GM18519 (cell line): ENCODE results near the gene METAP1.
"Not testable (repeated sequence)": the region's sequence is repeated elsewhere in the genome, so short reads cannot be mapped to it uniquely, and the experiment has no call there.

ENCODE experiments used
- ATAC-seq: cut with Tn5 transposase; IDR thresholded peaks from one replicate; pipeline ENCODE4 v1.9.1; 2021; ENCODE audit warnings: mild to moderate bottlenecking, moderate library complexity; ENCODE audit not compliant: unreplicated experiment, low FRiP score

The METAP1 gene

DNA sequence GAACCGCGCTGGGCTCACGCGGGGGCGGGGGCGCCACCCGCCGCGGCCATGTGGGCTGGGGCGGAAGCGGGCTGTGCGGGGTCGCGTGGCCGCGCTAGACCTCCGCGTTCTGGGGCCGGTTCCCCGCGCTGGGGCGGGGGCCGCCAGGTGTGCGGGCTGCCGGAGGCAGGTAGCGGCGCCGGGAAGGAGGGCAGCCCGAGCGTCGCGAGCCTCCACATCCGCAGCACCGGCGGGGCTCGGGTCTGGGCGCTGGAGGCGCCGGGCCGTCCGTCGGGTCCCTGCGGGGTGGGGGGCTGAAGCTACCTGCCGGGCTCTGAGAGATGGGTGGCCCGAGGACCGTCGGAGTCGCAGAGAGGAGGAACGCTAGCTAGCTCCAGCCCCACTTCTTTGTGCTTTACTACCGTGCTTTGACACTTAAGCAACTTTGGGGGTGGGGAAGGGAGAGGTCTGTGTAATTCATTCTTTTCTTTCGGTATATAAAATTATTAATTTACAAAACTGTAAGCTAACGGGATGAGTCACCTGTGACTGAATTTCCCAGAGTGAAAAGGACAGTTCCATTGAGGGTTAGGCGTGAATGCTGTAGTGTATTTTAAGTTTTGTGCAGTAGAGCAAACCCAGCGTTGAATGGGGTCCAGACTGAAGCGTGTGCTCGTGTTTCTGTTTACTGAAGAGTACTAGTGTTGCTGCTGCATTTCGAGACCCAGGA is 689 bp downstream of the METAP1 start:
- ATAC-seq, result peak; percentile 13

DNA sequence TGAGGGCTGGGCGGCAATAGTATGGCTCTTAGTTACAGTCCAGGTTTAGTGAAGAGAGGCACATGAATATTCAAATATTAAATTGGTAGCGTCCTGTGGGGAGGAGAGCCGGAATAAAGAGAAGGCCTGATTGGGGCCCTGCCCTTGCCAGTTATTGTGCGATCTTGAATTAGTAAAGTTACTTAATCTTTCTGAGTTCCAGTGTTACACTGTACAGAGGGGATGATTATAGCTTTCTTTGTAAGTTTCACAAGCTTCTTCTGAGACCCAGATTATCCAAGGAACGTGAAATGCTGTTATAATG is 1.2 kb downstream of the METAP1 start:
- no peak for ATAC-seq

- ATAC-seq, result no peak
Observed at GRCh38 chr4:98997166-98997565, 1.6 kb downstream of the METAP1 start.

- ATAC-seq, result no peak
Observed at GRCh38 chr4:98998551-98998950, 3.0 kb downstream of the METAP1 start.

DNA sequence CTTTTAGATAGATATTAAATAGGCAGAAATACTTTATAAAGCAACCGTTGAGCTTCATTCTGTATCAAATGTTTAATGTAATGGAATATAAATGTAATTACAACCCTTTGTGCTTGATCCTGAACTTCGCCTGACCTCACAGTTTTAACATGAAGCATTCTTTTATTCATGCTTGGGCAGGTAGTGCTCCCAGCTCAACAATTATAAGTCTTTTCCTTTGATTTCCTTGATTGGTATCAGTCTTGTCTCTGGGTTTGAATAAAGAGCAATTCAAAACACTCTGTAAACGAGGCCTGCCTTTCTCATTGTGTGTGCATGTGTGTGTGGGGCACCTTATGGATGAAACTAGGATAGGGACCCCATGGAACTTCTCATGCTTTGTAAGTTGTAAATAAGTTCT is 6.8 kb downstream of the METAP1 start:
- no peak for ATAC-seq

GRCh38 chr4:99008051-99008450 is 12.5 kb downstream of the METAP1 start:
- no peak for ATAC-seq

- no peak for ATAC-seq
Observed at GRCh38 chr4:99011910-99012309, 16.4 kb downstream of the METAP1 start.

DNA sequence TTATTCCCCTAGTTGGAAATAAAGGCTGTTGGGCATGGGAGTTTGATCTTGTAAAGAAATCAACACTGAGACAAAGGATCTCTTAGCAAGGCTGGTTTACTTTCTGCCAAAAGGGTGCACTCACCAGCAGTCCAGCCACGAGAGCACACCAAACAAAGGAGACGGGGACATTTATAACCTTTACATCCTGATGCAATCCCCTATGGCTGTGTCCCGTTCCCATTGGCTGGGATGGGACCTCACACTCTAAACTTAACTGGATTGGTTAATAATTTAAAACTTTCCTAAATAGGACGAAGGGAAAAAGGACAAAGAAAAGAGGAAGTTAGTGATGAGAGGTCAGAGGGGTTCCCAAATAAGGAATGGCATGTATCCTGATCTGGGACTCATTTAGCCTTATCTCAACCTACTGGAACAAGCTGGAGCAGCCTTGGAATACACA is 17.9 kb downstream of the METAP1 start:
- ATAC-seq, result no peak

- ATAC-seq, result no peak
Observed at GRCh38 chr4:99013884-99014523, 18.5 kb downstream of the METAP1 start.

DNA sequence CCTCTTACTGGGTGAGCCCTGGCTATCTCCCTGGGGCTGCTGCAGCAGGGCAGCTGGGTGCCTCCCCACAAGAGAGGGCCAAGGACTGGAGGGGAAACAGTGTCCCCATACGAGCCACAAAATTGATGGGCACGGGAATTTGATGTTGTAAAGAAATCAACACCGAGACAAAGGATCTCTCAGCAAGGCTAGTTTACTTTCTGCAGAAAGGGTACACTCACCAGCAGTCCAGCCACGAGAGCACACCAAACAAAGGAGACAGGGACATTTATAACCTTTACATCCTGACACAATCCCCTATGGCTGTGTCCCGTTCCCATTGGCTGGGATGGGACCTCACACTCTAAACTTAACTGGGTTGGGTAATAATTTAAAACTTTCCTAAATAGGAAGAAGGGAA is 25.9 kb downstream of the METAP1 start:
- no peak for ATAC-seq

GRCh38 chr4:99022566-99022965 is 27.0 kb downstream of the METAP1 start:
- no peak for ATAC-seq

DNA sequence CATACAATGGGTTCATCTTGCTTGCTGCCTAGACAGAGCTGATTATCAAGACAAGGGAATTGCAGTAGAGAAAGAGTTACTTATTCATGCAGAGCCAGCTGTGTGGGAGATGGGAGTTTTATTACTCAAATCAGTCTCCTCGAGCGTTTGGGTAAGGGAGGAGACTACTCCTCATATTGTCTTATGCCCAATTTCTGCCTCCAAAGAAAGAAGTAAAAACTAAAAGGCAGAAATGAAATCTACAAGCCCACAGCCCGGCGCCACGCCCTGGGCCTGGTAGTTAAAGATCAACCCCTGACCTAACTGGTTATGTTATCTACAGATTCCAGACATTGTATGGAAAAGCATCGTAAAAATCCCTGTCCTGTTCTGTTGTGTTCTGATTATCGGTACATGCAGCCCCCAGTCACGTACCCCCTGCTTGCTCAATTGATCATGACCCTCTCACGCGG is 28.3 kb downstream of the METAP1 start:
- not testable (repeated sequence) for ATAC-seq

DNA sequence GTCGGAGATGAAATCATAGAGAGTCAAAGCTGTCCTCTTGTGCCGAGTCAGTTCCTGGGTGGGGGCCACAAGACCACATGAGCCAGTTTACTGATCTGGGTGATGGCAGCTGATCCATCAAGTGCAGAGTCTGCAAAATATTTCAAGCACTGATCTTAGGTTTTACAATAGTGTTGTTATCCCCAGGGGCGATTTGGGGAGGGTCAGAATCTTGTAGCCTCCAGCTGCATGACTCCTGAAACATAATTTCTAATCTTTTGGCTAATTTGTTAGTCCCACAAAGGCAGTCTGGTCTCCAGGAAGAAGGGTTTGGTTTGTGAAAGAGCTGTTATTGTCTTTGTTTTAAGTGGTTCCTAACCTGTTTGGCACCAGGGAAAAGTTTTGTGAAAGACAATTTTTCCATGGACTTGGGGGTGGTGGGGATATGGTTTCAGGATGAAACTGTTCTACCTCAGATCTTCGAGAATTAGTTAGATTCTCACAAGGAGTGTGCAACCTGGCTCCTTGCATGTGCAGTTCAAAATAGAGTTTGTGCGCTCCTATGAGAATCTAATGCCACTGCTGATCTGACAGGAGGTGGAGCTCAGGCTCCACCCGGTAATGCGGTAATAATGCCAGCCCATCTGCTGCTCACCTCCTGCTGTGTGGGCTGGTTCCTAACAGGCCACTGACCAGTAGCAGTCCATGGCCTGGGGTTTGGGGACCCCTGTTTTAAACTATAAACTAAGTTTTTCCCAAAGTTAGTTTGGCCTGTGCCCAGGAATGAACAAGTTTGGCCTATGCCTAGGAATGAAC is 29.2 kb downstream of the METAP1 start:
- ATAC-seq, result no peak

DNA sequence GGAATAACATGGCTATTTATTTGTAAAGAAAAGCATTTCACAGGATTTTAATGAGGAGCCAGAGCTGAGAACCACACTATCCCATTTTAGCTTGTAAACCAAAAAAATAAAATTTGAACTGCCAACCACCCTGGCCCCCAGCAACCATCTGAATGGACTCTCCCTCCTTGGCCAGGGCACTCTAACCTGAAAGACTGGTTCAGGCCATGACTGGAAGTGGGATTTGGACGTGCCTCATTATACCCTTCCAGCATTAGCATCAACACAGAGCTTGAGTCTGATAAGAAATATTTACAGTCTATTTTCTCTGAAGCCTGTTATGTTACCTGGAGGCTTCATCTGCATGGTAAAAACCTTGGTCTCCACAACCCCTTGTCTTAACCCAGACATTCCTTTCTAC is 30.0 kb downstream of the METAP1 start:
- no peak for ATAC-seq

- no peak for ATAC-seq
Observed at GRCh38 chr4:99027304-99027703, 31.8 kb downstream of the METAP1 start.

DNA sequence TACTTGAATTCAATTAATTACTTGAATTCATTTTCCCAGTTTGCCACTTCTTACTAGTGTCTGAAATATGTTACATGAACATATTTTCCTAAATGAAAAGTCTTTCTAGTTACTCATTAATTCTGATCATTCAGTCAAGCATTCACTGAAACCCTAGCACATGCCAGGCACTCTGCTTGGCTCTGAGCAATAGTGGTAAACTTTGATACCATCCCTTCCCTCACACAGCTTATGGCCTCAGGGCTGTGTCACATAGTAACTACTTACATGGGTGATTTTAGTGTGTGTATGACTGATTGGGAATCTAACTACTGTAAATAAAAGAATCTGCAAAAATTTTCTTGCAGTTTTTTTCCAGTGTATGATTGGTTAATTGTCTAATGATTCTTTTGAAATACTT is 32.7 kb downstream of the METAP1 start:
- ATAC-seq, result no peak

DNA sequence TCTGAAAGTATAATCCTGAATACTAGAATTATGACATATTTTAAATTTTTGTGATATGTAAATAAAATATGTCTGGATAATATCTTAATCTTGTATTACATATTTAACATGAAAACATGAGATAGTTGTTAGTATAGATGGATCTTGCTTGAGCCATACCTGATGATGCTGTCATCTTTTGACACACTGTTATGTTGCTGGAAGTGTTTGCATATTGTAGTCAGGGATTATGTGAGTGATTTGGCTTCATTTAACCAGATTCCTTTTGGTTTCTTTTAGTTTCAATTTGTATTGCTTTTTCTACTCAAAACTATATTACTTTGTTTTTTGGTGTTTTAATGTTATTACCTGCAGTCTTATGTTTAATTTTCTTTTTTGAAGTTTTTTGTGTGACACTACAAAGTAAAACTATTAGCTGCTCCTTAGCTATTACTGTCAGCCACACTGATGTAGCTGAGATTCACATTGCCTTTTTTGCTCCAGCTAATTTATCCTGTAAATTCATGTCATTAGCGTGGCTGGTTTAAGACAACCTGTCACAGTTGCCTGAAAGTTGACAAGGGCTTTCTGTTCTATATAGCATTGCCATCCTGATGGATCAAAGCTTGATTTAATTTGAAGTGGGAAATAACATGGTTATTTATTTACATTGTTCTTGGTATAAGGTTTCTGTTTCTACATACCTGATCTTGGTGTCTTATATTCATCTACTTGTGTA is 33.7 kb downstream of the METAP1 start:
- ATAC-seq, result no peak

DNA sequence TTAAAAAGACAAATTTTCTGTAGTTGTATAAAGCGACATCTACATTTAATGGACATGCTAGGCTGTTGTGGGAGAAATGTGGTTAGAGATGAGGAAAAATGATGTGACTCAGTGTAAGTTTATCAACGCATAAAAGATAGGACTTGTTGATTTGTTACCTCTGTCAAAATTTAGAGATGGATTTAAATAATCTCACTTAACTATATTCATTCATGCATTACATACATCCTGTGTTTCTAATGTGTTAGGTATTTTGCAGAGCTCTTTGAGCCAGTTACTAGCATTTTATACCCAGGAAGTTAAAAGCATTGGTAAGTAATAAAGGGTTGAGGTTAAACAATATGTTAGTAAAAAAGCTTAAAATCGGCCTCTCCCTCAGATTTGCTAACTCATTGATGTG is 34.3 kb downstream of the METAP1 start:
- no peak for ATAC-seq

GRCh38 chr4:99033956-99034355 is 38.4 kb downstream of the METAP1 start:
- no peak for ATAC-seq

DNA sequence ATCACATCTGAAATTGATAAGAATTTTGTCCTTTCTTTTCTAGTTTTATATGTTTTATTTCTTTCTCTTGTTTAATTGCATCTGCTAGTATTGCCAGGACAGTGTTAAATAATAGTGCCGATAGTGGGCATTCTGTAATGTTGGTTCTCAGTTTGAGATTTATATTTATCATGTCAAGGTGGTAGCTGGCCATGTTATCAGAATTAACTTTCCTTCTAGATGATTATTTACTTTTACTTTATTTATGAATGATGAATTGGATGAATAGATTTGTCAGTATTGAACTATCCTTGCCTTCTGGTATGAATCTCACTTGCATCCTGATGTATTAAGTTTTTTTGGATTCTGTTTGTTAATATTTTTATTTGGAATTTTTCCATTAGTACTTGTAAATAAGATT is 42.7 kb downstream of the METAP1 start:
- no peak for ATAC-seq

GRCh38 chr4:99043346-99043745 is 47.8 kb downstream of the METAP1 start:
- no peak for ATAC-seq
